DMS153 treated with DMSO at 0.1 percent for 48 hours (cell line): ENCODE results near the gene PLEKHM3.

ENCODE experiments used
- DNase-seq: peaks from one replicate; lab custom pipeline; 2025; ENCODE audit not compliant: unreplicated experiment; lab: John Stamatoyannopoulos, UW

Gene PLEKHM3

GRCh38 chr2:207863345-207863744 is 162.0 kb downstream of the PLEKHM3 start:
- DNase-seq: no peak

GRCh38 chr2:207861789-207862188 is 163.5 kb downstream of the PLEKHM3 start:
- DNase-seq: no peak

- DNase-seq: no peak
Measured at GRCh38 chr2:207860685-207861084, 164.6 kb downstream of the PLEKHM3 start.

- DNase-seq: no peak
Measured at GRCh38 chr2:207855591-207855990, 169.7 kb downstream of the PLEKHM3 start.

- DNase-seq: no peak
Measured at GRCh38 chr2:207854484-207855440, 170.6 kb downstream of the PLEKHM3 start.

GRCh38 chr2:207852791-207853190 is 172.5 kb downstream of the PLEKHM3 start:
- DNase-seq: no peak

GRCh38 chr2:207849443-207849842 is 175.9 kb downstream of the PLEKHM3 start:
- no peak for DNase-seq

- DNase-seq: no peak
Measured at GRCh38 chr2:207848545-207848928, 176.8 kb downstream of the PLEKHM3 start.

- DNase-seq: peak; percentile 62
Measured at GRCh38 chr2:207847807-207848544, 177.4 kb downstream of the PLEKHM3 start.

GRCh38 chr2:207847098-207847806 is 178.1 kb downstream of the PLEKHM3 start:
- no peak for DNase-seq

- peak; percentile 59 for DNase-seq
Measured at GRCh38 chr2:207845202-207845864, 180.0 kb downstream of the PLEKHM3 start.

GRCh38 chr2:207844648-207845047 is 180.7 kb downstream of the PLEKHM3 start:
- DNase-seq: no peak

GRCh38 chr2:207840101-207840500 is 185.2 kb downstream of the PLEKHM3 start:
- no peak for DNase-seq

- no peak for DNase-seq
Measured at GRCh38 chr2:207839575-207839974, 185.8 kb downstream of the PLEKHM3 start.

- no peak for DNase-seq
Measured at GRCh38 chr2:207839028-207839427, 186.3 kb downstream of the PLEKHM3 start.

- no peak for DNase-seq
Measured at GRCh38 chr2:207836521-207837133, 188.7 kb downstream of the PLEKHM3 start.

GRCh38 chr2:207835805-207836204 is 189.5 kb downstream of the PLEKHM3 start:
- DNase-seq: no peak

- no peak for DNase-seq
Measured at GRCh38 chr2:207833251-207833751, 192.0 kb downstream of the PLEKHM3 start.

GRCh38 chr2:207831584-207832248 is 193.6 kb downstream of the PLEKHM3 start:
- no peak for DNase-seq
